K562 (cell line): Measurements from ENCODE around the gene VIPR1.

Source experiments
- MED1 ChIP-seq: sonication (generic); formaldehyde crosslinking; IDR thresholded peaks from 2 replicates; pipeline ENCODE4 v1.8.1; 2023; ENCODE audit warnings: missing genetic modification reagents, borderline replicate concordance
- RBM34 ChIP-seq: fragments of 200-400 bp; formaldehyde crosslinking; IDR thresholded peaks from 2 replicates; pipeline ENCODE4 v1.6.1; 2018; ENCODE audit warnings: low read length, borderline replicate concordance; ENCODE audit not compliant: insufficient read depth
- TF ChIP-seq, protein P1 (sequence below): sonication (generic); formaldehyde crosslinking; IDR thresholded peaks from 2 replicates; pipeline ENCODE4 v1.8.0; 2023; ENCODE audit warnings: mild to moderate bottlenecking, missing genetic modification reagents

DNA sequence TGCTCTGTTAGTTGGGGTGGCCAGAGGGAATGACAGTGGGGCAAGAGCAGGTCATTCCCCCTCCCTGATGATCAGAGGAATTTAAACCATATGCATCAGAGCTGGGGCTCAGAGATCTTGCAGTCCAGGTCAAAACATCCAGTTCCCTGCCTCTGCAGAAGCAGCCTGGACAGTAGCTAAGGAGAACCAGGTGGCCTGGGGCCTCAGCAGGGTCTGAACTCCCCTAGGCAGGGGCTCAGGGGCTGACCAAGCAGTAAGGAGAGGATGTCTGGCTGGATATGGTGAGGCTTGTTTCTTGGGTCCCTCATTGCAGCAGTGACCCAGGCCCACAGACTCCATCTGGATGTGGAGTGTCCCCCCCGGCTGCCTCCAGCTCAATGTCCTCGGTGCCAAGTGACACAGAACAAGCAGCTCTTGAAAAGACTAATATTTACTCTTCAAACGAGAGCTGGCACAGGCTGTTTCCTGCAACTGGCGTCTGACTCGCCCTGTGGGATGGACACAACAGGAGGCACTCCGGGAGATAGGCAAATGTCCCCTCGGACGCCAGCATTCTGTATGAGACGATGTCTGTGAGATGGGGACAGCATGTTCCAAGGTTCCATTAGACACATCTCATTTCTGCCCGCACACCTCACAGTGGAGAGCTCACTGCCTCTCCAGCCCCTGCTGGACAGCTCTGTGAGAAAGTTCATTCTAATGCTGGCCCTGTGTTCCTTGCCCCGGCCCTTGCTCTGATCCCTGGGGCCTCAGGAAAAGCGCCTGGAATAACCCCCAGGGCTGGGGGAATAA is 42.2 kb downstream of the VIPR1 start:
- TF ChIP-seq, protein P1, sequence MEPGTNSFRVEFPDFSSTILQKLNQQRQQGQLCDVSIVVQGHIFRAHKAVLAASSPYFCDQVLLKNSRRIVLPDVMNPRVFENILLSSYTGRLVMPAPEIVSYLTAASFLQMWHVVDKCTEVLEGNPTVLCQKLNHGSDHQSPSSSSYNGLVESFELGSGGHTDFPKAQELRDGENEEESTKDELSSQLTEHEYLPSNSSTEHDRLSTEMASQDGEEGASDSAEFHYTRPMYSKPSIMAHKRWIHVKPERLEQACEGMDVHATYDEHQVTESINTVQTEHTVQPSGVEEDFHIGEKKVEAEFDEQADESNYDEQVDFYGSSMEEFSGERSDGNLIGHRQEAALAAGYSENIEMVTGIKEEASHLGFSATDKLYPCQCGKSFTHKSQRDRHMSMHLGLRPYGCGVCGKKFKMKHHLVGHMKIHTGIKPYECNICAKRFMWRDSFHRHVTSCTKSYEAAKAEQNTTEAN (CRISPR knock-in tag): no peak
- no peak for TF ChIP-seq RBM34
- TF ChIP-seq MED1 (CRISPR knock-in tag): no peak
